Raji (cell line): ENCODE results near the gene NECAB3.

Source experiments
- POLR2A ChIP-seq: IDR thresholded peaks from 2 replicates; pipeline ENCODE4 v1.6.1; 2011; ENCODE audit warnings: low read depth, low read length, control low read depth; ENCODE audit not compliant: insufficient read depth

NECAB3 gene, protein sequence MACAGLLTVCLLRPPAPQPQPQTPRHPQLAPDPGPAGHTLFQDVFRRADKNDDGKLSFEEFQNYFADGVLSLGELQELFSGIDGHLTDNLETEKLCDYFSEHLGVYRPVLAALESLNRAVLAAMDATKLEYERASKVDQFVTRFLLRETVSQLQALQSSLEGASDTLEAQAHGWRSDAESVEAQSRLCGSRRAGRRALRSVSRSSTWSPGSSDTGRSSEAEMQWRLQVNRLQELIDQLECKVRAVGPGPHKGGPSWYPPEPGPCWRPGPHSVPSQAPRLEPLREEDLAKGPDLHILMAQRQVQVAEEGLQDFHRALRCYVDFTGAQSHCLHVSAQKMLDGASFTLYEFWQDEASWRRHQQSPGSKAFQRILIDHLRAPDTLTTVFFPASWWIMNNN

DNA sequence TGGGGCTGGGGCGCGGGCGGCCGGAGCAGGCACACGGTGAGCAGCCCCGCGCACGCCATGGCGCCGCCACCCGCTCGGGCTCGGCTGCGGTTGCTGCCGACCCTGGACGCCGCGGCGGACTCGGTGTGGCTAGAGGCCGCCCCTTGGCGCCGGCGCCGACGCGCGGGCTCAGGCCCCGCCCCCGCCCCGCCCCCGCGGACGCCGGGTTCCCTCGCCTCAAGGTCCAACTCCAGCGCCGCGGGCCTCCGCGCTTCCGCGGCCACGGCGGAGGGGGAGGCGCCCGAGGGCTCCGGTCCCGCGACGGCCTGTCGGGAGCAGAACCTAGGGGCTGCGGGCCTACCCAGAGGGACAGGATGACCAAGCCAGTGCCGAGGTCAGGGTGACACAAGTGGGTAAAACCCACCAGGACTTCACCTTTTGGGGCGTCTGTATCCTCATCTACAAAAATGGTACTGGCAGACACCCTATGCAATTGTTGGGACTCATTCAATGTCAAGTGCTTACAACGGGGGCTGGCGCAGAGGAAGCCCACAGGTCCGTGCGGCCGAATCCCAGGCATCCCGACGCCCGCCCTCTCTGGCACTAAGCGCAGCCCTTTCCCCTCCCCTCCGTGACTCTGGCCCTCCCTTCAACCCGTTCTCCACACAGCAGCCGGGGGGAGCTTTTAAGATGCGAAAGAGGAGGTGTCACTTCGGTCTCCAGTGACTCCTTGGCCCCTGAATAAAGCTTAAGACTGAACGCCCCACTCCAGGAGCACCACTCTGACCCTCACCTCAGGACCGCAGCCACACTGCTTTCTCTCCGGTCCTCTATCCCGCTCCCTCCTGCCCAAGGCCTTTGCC is at the start of gene NECAB3:
NECAB3 (minus strand) TSS at position 135 of the 842 bp plus-strand sequence; CDS start at position 59, 76 bp downstream.
- TF ChIP-seq POLR2A = peak; percentile 84

DNA sequence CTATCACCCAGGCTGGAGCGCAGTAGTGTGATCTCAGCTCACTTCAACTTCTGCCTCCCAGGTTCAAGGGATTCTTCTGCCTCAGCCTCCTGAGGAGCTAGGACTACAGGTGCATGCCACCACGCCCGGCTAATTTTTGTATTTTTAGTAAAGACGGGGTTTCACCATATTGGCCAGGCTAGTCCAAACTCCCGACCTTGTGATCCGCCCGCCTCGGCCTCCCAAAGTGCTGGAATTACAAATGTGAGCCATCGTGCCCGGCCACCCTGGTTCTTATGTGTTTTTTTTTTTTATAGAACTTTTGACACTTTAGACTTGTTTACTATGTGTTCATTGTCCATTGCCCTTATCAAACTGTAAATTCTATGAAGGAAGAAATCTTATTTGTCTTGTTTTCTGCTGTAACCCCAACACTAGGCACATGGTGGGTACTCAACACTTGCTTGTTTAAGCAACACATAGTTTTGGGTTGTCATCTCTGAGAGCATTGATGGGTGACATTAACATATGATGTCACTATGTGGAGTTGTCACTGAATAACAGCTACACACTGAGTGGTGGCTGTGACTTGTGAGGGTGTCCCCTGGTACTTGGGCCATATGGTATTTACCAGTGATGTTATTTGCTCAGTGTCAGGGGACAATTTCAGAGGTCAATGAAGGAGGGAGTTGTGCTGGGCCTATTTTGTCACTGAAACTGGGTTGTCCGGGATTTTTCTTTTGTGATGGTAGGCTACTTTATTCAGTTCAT is 47.3 kb upstream of the NECAB3 start:
- TF ChIP-seq POLR2A = no peak

DNA sequence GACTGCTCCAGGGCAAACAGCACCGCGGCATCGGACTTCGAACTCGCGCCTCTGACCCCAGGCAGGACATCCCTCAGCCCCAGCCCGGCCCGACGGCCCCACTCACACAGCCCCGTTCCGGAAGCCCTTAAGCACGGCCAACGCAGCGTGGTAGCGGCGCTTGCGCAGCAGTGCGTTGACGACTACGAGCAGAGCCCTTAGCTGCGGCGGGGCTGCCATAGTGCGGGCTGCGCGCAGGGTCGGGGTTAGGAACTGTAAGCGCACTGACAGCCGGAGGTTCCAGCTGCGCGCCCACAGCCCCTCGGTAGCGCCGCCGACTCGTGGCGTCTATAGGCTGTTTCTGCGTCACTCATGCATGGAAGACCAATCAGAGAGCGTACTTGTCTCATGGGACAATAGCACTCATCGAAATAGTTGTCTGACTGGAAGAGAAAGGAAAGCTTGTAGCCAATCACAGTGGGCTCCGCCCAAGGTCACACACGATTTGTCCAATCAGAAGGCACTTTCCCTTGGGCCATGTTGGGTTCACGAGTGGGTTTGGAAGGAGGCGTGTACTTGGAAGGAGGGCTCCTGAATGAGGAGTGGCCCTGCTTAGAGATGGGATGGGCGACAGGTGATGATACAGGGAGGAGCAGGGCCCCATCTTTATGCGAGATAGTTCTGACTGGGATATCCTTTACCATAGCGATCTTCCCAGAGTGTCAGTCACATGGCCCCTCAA is 45.9 kb upstream of the NECAB3 start, which contains the start of gene PXMP4:
PXMP4 (minus strand) TSS at position 322 of the 721 bp plus-strand sequence; CDS start at position 219, 103 bp downstream.
- TF ChIP-seq POLR2A = no peak

DNA sequence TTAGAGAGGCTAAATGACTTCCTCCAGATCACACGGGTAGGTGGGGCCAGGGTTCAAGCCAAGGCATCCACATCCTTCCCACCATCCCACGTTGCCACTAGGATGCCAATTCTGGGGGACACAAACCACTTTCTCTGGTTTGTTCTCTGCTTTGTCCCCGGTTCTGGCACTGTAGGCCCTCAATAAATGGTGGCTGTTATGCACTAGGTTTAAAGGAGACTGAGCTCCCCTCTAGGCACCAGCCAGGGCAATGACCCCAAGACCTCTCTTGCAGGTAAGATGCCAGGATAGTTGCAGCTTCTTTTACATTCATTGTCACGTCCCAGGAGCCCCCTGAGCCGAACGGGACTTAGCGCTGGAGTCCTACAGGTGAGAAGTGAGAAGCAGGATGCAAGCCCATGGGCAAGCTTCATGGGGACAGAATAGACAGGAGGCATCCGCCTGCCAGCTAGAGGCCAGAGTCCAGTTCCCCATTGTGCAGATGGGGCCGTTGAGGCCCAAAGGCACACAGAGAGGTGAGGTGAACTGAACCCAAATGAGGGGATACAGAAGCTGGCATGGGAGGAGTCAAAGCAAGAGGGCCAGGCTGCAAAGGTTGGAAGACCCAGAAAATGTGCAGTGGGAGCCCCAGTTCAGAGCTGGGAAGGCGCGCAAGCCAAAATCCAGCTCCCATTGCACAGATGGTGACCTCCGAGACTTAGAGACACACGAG is 45.2 kb upstream of the NECAB3 start:
- no peak for TF ChIP-seq POLR2A

DNA sequence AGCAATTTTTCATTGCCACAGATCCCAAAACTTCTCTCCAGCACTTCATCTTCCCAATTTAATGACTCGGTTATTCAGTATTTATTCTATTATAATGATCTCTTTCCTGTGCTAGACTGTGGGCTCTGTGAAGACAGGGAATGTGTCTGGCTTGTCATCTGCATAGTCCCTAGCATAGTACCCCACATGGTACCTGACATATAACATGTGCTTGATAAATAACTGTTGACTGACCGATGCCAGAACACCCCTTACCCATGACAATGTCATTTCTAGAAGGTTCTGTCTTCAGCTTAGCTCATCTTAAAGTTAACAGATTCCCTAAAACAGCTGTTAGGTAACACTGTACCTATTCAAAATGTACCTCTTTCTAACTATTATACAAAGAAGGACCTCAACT is 42.3 kb upstream of the NECAB3 start:
- no peak for TF ChIP-seq POLR2A

DNA sequence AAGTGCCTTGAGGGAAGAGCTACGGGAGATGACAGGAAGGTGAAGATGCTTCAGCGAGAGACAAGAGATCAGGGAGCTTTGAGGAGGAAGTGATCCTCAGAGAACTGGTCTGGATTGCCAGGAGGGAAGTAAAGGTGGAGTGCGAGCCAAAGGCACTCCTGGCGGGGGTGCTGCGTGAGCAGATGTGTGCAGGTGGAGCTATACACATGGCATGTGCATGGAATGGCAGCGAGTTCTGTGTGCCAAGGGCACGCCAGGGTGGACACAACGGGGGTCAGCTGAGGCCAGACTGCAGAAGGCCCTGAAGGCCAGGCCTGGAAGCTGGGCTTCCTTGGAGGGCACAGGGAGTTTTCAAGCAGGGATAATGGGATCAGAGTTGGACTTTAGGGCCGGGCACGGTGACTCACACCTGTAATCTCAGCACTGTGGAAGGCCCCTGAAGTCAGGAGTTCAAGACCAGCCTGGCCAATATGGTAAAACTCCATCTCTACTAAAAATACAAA is 39.7 kb upstream of the NECAB3 start:
- no peak for TF ChIP-seq POLR2A

DNA sequence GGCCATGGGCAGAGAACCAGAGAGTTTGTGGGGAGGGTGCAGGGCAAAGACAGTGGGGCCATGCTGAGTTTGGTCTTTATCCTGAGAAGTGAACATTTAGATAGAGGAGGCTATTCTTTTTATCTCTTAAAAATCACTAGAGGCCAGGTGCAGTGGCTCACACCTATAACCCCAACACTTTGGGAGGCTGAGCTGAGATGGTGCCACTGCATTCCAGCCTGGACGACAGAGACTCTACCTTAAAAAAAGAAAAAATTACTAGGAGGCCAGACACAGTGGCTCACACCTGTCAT is 37.2 kb upstream of the NECAB3 start:
- no peak for TF ChIP-seq POLR2A

DNA sequence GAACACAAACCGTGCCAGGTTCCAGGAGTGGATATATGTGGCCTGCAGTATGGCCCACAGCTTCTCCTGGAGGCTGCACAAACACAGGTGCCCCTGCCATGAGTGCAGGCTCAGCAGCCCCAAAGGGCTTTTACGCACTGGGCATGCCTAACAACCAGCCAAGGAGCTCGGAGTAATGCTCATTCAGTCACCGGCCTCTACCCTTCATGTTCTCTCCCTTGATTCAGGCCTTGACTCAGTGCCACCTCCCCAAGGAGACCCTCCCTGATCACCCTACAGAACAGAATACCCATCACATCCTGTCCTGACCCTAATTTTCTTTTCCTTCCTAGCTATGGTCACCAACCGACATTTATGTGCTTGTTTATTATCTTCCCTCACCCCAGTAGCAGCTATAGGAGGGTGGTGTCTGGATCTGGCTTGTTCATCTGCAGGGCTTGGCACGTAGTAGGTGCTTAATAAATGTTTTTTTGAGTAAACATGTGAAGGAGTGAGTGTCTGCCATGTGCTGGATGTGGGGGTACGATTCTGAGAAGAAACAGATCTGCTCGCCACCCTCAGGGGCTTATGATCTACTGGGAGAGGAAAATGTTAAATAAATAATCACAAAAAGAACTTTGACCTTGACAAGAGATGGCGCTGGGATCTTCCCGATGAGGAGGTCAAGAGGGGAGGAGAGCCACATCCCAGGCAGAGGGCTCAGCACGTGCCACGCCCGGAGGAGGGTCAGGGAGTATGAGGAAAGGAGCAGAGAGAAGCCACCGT is 36.6 kb upstream of the NECAB3 start:
- TF ChIP-seq POLR2A = no peak

DNA sequence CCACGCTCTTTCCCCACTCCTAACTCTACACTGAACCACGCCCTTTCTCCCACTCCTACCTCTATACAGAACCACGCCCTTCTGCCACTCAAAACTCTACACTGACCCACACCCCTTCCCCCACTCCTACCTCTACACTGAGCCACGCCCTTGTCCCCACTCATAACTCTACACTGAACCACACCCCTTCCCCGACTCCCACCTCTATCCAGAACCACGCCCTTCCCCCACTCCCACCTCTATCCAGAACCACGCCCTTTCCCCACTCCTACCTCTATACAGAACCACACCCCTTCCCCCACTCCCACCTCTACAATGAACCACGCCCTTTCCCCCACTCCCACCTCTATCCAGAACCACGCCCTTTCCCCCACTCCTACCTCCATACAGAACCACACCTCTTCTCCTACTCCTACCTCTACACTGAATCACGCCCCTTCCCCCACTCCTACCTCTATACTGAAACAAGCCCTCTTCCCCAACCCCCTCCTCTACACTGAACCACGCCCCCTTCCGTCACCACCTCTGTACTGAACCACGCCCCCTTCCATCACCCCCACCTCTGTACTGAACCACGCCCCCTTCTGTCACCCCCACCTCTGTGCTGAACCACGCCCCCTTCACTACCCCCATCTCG is 35.8 kb upstream of the NECAB3 start:
- TF ChIP-seq POLR2A = no peak

DNA sequence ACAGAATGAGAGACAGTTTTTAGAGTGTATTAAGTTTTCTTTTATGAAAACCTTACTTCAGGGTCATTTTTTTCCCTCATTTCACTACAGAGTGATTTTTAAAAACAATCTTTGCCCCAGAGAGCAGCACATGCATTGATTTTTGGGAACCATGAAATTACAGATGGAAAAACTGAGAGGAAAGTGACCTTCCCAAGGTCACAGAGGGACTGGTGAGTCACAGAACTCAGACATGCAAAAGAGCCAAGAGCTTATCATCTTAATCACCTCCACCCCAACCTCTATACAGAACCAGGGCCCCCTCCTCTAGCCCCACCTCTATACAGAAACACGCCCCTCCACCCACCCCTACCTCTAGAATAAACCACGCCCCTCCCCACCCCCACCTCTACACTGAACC is 35.2 kb upstream of the NECAB3 start:
- TF ChIP-seq POLR2A = no peak

DNA sequence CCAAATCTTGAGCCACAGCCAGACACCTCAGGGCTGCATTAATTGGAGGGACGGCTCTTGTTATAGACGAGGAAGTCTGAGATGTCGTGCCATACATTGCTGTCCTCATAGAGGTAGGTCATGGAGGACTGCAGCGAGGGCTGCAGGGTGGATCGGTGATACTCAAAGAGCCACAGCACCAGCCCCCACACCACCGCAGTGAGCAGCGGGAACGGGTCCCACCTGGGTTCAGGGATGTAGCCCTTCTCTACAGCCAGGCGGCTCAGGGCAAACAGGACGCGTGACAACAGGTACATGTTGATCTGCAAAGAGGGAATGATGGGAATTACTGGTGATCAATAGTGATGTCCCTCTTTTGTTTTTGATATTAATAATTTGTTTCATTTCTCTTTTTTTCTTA is 33.4 kb upstream of the NECAB3 start:
- TF ChIP-seq POLR2A = no peak

DNA sequence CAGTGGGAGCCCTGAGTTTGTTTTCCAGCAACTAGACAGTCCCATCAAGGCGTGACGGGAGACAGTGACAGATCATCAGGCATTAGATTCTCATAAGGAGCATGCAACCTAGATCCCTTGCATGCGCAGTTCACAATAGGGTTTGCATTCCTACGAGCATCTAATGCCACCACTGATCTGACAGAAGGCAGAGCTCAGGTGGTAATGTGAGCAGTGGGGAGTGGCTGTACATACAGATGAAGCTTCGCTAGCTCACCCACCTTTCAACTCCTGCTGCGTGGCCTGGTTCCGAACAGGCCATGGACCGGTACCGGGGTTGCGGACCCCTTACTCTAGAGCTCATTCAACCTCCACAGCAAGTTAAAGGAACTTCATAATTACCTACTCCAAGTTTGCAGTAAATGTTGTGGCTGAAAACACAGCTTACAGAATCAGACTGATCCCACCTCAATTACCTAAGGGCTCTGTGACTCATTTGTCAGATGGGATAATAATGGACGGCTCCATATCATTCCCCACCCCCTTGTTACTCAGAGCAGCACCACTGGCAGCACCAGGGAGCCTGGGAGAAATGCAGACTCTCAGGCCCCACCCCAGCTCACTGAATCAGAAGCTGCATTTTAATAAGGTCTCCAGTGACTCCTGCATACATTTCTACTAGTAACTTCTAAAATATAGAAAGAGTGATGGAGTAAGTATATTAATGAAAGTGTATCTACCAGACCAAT is 30.1 kb upstream of the NECAB3 start:
- TF ChIP-seq POLR2A = no peak
